ENCODE results near the gene TALDO1. TPM values are rescaled to one million over a fixed set of nuclear protein-coding genes. Genes with fewer than 3 reads are reported as not detected.

The TALDO1 gene
- total and polyA plus RNA-seq, 2 experiments from 2014 or later, result 137 to 161 TPM

- no peaks in the 10 kb centered on the region for H3K36me3 ChIP-seq (replicated peaks; ENCODE audit: insufficient read depth, low read depth)
- no peak overlapping the region for H2AFZ ChIP-seq
- DNase-seq (ENCODE audit: low spot score), result no peak
- WGBS (ENCODE audit: low lambda C conversion rate, missing lambda C conversion rate), result 91% methylated on average over 16 of the region's 20 CpGs
- H3K27me3 ChIP-seq, result no peaks in the 10 kb centered on the region
- H3K4me2 ChIP-seq, result no peak overlapping the region
- H3K9me3 ChIP-seq (ENCODE audit: low read depth), result no peaks in the 10 kb centered on the region
- no peaks in the 10 kb centered on the region for H3K9me2 ChIP-seq (replicated peaks; ENCODE audit: insufficient read depth)
- no peak for TF ChIP-seq CTCF (IDR thresholded peaks at IDR 0.05; ENCODE audit: poor library complexity)
- TF ChIP-seq EZH2 (IDR thresholded peaks at IDR 0.05; ENCODE audit: borderline replicate concordance), result no peak
- TF ChIP-seq EZH2phosphoT487 (IDR thresholded peaks at IDR 0.05; ENCODE audit: low read depth, severe bottlenecking, unreplicated experiment), result no peak
- peaks cover 18% of the 10 kb centered on the region for H3K4me1 ChIP-seq (ENCODE audit: insufficient read depth)
- no peak overlapping the region for H3K4me3 ChIP-seq
- peaks cover 1% of the 10 kb centered on the region for H4K20me1 ChIP-seq (ENCODE audit: insufficient read depth, poor library complexity, severe bottlenecking)
- peaks cover 14% of the 10 kb centered on the region for H3K79me2 ChIP-seq
- H3K27ac ChIP-seq, result no peak overlapping the region
These were observed 24.9 kb upstream of the TALDO1 start for GRCh38 chr11:722346-722811.

- DNase-seq (ENCODE audit: low spot score), result peak; percentile 66
- no peaks in the 10 kb centered on the region for H3K9me3 ChIP-seq (ENCODE audit: low read depth)
- H3K79me2 ChIP-seq, result peaks cover 7% of the 10 kb centered on the region
- H3K4me2 ChIP-seq, result no peak overlapping the region
- H3K27me3 ChIP-seq, result no peaks in the 10 kb centered on the region
- no peaks in the 10 kb centered on the region for H3K9me2 ChIP-seq (replicated peaks; ENCODE audit: insufficient read depth)
- H2AFZ ChIP-seq, result no peak overlapping the region
- H4K20me1 ChIP-seq (ENCODE audit: insufficient read depth, poor library complexity, severe bottlenecking), result no peaks in the 10 kb centered on the region
- peak; percentile 56 for TF ChIP-seq CTCF (IDR thresholded peaks at IDR 0.05; ENCODE audit: poor library complexity)
- TF ChIP-seq EZH2phosphoT487 (IDR thresholded peaks at IDR 0.05; ENCODE audit: low read depth, severe bottlenecking, unreplicated experiment), result no peak
- H3K4me3 ChIP-seq, result no peak overlapping the region
- no peaks in the 10 kb centered on the region for H3K36me3 ChIP-seq (replicated peaks; ENCODE audit: insufficient read depth, low read depth)
- H3K4me1 ChIP-seq (ENCODE audit: insufficient read depth), result peaks cover 23% of the 10 kb centered on the region
- H3K27ac ChIP-seq, result no peak overlapping the region
- WGBS (ENCODE audit: low lambda C conversion rate, missing lambda C conversion rate), result 71% methylated on average over 8 of the region's 8 CpGs
These were observed 24.0 kb upstream of the TALDO1 start for GRCh38 chr11:723120-723883.

GRCh38 chr11:724049-724777 lies 23.1 kb upstream of the TALDO1 start:
- Histone ChIP-seq H3K27ac (no peak overlapping the region), H4K20me1 (ENCODE audit: insufficient read depth, poor library complexity, severe bottlenecking) (no peaks in the 10 kb centered on the region), H3K4me1 (ENCODE audit: insufficient read depth) (peaks cover 23% of the 10 kb centered on the region), H3K4me3 (no peak overlapping the region), H3K36me3 (replicated peaks; ENCODE audit: insufficient read depth, low read depth) (no peaks in the 10 kb centered on the region), H3K9me2 (replicated peaks; ENCODE audit: insufficient read depth) (no peaks in the 10 kb centered on the region), H3K79me2 (peaks cover 4% of the 10 kb centered on the region), H3K4me2 (no peak overlapping the region), H3K27me3 (no peaks in the 10 kb centered on the region), H3K9me3 (ENCODE audit: low read depth) (no peaks in the 10 kb centered on the region), H2AFZ (no peak overlapping the region)
- WGBS (ENCODE audit: low lambda C conversion rate, missing lambda C conversion rate), result 89% methylated on average over 19 of the region's 19 CpGs
- DNase-seq (ENCODE audit: low spot score), result no peak
- TF ChIP-seq CTCF (IDR thresholded peaks at IDR 0.05; ENCODE audit: poor library complexity) (no peak), EZH2 (IDR thresholded peaks at IDR 0.05; ENCODE audit: borderline replicate concordance) (no peak), EZH2phosphoT487 (IDR thresholded peaks at IDR 0.05; ENCODE audit: low read depth, severe bottlenecking, unreplicated experiment) (no peak)
